DND-41 (cell line): ENCODE results near the gene CCDC38.

Experiments used
- ATAC-seq: fragments of 200-7000 bp; cut with Tn5 transposase; 3 replicates; pipeline ENCODE4 v1.9.1; 2021; ENCODE audit warnings: low read depth; ENCODE audit not compliant: insufficient read depth
- DNase-seq: peaks from one replicate; pipeline ENCODE4 v3.0.0-alpha.2; 2020
- H2AFZ ChIP-seq: 2 replicates; pipeline ENCODE4 v1.6.0; 2012; ENCODE audit warnings: low read depth, low read length
- H3K27ac ChIP-seq: 2 replicates; pipeline ENCODE4 v1.5.1; 2012; ENCODE audit warnings: low read length, inconsistent platforms
- H3K27me3 ChIP-seq: fragments of 200-600 bp; sonication (generic); 2 replicates; pipeline ENCODE4 v1.6.0; 2012; ENCODE audit warnings: low read length, mild to moderate bottlenecking, inconsistent platforms; ENCODE audit not compliant: insufficient read depth, poor library complexity
- H3K36me3 ChIP-seq: 2 replicates; pipeline ENCODE4 v1.5.1; 2012; ENCODE audit warnings: low read length, inconsistent platforms; ENCODE audit not compliant: insufficient read depth
- H3K4me1 ChIP-seq: 2 replicates; pipeline ENCODE4 v1.5.1; 2012; ENCODE audit warnings: mild to moderate bottlenecking, low read length; ENCODE audit not compliant: insufficient read depth
- H3K4me2 ChIP-seq: 2 replicates; pipeline ENCODE4 v1.6.0; 2012; ENCODE audit warnings: mild to moderate bottlenecking, moderate library complexity, low read length, inconsistent platforms; ENCODE audit not compliant: insufficient read depth
- H3K4me3 ChIP-seq, 2 experiments: fragments of 200-600 bp in 1 of 2; shearing (Covaris generic) in 1 of 2; 2 replicates each; pipeline ENCODE4 v1.5.1; 2012 to 2016; ENCODE audit warnings: inconsistent platforms in 2 of 2, low read length in 2 of 2, mild to moderate bottlenecking in 2 of 2, low read depth in 1 of 2, moderate library complexity in 1 of 2
- H3K79me2 ChIP-seq: 2 replicates; pipeline ENCODE4 v1.6.0; 2012; ENCODE audit warnings: low read length, inconsistent platforms; ENCODE audit not compliant: insufficient read depth
- H3K9ac ChIP-seq: 2 replicates; pipeline ENCODE4 v1.6.0; 2012; ENCODE audit warnings: low read depth, mild to moderate bottlenecking, inconsistent platforms, low read length, moderate library complexity
- H3K9me3 ChIP-seq: 2 replicates; pipeline ENCODE4 v1.5.1; 2012; ENCODE audit warnings: low read length, moderate library complexity, mild to moderate bottlenecking, inconsistent platforms; ENCODE audit not compliant: insufficient read depth, severe bottlenecking
- H4K20me1 ChIP-seq: 2 replicates; pipeline ENCODE4 v1.6.0; 2012; ENCODE audit warnings: low read length; ENCODE audit not compliant: insufficient read depth
- EZH2 ChIP-seq: IDR thresholded peaks from 3 replicates; pipeline ENCODE4 v1.6.1; 2012; ENCODE audit warnings: borderline replicate concordance, low read depth, mild to moderate bottlenecking, moderate library complexity, low read length, inconsistent platforms; ENCODE audit not compliant: severe bottlenecking
- TF ChIP-seq, protein P1 (sequence below): IDR thresholded peaks from 2 replicates; pipeline ENCODE4 v1.5.1; 2012; ENCODE audit warnings: borderline replicate concordance, low read length, moderate library complexity, mild to moderate bottlenecking; ENCODE audit not compliant: poor library complexity, severe bottlenecking; ENCODE audit errors: extremely low read depth

CCDC38 gene

DNA sequence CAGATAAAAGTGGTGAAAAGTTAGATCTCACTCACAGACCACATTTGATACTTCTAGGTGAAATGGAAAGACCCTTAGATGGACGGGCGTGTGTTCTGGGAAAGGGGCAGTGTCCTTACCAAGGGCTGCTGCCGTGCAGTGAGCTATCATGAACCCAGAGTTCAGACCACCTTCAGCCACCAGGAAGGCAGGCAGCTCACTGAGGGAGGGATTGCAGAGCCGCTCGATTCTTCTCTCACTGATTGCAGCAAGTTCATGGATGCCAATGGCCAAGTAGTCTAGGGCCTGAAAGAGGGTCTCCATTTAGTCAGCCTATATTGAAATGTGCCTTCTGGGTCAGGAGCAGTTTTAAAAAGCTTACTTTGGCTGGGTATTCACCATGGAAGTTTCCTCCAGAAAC, 38.0 kb upstream of the CCDC38 start:
- ATAC-seq: no peak
- no peaks in the 10 kb centered on the region for H3K4me1 ChIP-seq
- no peaks in the 10 kb centered on the region for H3K79me2 ChIP-seq
- H3K36me3 ChIP-seq: no peaks in the 10 kb centered on the region
- TF ChIP-seq EZH2: no peak
- TF ChIP-seq, protein P1, sequence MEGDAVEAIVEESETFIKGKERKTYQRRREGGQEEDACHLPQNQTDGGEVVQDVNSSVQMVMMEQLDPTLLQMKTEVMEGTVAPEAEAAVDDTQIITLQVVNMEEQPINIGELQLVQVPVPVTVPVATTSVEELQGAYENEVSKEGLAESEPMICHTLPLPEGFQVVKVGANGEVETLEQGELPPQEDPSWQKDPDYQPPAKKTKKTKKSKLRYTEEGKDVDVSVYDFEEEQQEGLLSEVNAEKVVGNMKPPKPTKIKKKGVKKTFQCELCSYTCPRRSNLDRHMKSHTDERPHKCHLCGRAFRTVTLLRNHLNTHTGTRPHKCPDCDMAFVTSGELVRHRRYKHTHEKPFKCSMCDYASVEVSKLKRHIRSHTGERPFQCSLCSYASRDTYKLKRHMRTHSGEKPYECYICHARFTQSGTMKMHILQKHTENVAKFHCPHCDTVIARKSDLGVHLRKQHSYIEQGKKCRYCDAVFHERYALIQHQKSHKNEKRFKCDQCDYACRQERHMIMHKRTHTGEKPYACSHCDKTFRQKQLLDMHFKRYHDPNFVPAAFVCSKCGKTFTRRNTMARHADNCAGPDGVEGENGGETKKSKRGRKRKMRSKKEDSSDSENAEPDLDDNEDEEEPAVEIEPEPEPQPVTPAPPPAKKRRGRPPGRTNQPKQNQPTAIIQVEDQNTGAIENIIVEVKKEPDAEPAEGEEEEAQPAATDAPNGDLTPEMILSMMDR: no peak
- H4K20me1 ChIP-seq: no peaks in the 10 kb centered on the region
- DNase-seq: no peak
- no peak overlapping the region for H3K27ac ChIP-seq
- no peaks in the 10 kb centered on the region for H3K9me3 ChIP-seq
- H3K4me2 ChIP-seq: no peak overlapping the region
- H2AFZ ChIP-seq: no peak overlapping the region
- H3K4me3 ChIP-seq: no peak overlapping the region
- H3K9ac ChIP-seq: no peak overlapping the region
- H3K27me3 ChIP-seq: no peaks in the 10 kb centered on the region

DNA sequence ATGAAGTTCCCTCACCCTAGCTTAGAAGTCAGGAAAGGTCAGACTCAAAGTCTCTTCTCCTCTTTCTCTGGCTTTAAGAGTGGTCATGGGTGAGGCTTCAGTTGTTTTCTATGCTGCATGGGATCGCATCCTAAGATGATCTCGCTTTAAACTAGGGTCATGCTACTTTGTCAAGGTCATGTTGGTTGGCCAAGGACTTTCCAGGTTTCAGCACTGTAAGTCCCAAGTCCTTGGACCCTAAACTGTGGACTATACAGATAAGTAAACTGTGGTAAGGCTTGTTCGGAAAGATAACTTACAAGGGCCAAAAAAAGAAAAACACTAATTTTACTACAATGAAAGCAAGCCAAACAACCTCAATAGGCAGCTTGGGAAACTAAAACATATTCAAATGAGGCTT, 36.4 kb upstream of the CCDC38 start:
- H3K9me3 ChIP-seq: no peaks in the 10 kb centered on the region
- DNase-seq (no peak), ATAC-seq (no peak)
- H3K36me3 ChIP-seq: no peaks in the 10 kb centered on the region
- H3K4me3 ChIP-seq: no peak overlapping the region
- H3K4me1 ChIP-seq: no peaks in the 10 kb centered on the region
- H3K79me2 ChIP-seq: no peaks in the 10 kb centered on the region
- no peak overlapping the region for H2AFZ ChIP-seq
- H3K27ac ChIP-seq: no peak overlapping the region
- TF ChIP-seq EZH2: no peak
- TF ChIP-seq, protein P1: no peak
- no peaks in the 10 kb centered on the region for H4K20me1 ChIP-seq
- H3K9ac ChIP-seq: no peak overlapping the region
- H3K4me2 ChIP-seq: no peak overlapping the region
- no peaks in the 10 kb centered on the region for H3K27me3 ChIP-seq

DNA sequence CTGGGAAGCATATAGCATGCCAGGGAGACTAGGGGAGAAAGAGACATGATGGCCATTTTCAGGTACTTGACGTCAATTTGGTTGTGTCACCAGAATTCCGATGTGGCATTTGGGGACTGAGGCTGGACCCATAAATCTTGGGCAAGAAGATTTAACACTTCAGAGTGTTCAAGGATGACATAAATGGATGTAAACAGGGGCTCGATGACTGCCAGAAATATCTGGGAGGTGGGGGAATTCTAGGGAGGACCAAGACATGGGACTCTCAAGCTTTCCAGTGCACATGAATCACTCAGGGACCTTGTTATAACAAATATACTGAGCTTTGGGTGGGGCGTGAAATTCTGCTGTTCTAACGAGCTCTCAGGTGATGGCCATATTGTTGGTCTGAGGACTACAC, 35.9 kb upstream of the CCDC38 start:
- Histone ChIP-seq H3K9me3 (no peaks in the 10 kb centered on the region), H2AFZ (no peak overlapping the region), H3K27me3 (no peaks in the 10 kb centered on the region), H3K36me3 (no peaks in the 10 kb centered on the region), H3K4me1 (no peaks in the 10 kb centered on the region), H3K27ac (no peak overlapping the region), H3K4me3 (no peak overlapping the region), H4K20me1 (no peaks in the 10 kb centered on the region), H3K79me2 (no peaks in the 10 kb centered on the region), H3K4me2 (no peak overlapping the region), H3K9ac (no peak overlapping the region)
- ATAC-seq: no peak
- no peak for TF ChIP-seq EZH2
- TF ChIP-seq, protein P1: no peak
- no peak for DNase-seq

DNA sequence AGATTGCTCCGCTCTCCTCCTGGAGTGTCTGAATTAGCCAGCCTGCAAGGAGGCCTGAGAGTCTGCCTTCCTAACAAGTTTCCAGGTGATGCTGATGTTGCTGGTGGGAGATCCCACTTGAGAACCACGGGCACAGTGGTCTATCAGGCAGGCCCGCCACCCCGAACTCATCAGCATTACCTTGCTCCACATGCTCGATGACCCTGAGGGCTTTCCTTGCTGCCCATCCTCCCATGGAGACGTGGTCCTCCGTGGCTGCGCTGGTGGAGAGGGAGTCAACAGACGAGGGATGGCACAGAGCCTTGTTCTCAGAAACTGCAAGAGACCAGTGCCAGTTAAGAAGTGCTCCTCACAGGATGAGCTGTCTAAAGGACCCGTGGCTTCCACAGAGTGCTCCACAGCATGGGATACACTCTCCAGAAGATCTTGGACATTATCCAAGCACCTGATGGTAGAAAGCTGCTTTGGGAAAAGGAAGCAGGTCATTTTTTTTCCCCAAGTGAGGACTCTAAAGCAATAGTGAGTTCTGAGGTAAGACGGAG, 35.4 kb upstream of the CCDC38 start:
- no peak overlapping the region for H3K9ac ChIP-seq
- H2AFZ ChIP-seq: no peak overlapping the region
- H4K20me1 ChIP-seq: no peaks in the 10 kb centered on the region
- no peaks in the 10 kb centered on the region for H3K79me2 ChIP-seq
- no peak overlapping the region for H3K4me2 ChIP-seq
- DNase-seq (no peak), ATAC-seq (no peak)
- no peaks in the 10 kb centered on the region for H3K9me3 ChIP-seq
- no peak overlapping the region for H3K4me3 ChIP-seq
- TF ChIP-seq, protein P1: no peak
- no peak for TF ChIP-seq EZH2
- H3K27ac ChIP-seq: no peak overlapping the region
- H3K36me3 ChIP-seq: no peaks in the 10 kb centered on the region
- H3K27me3 ChIP-seq: no peaks in the 10 kb centered on the region
- H3K4me1 ChIP-seq: no peaks in the 10 kb centered on the region
